ENCODE results near the gene TFF3. TPM values are rescaled to one million over a fixed set of nuclear protein-coding genes. Genes with fewer than 3 reads are reported as not detected.

The TFF3 gene
- total and polyA plus RNA-seq, 9 donors, result 1.1 to 17.0 (median 2.9) TPM

- peaks cover 14% of the 10 kb centered on the region for H3K36me3 ChIP-seq (ENCODE audit: control insufficient read depth, insufficient read depth, low read length)
- DNase-seq, result no peak
- peaks cover 2% of the 10 kb centered on the region for H3K27me3 ChIP-seq (ENCODE audit: control insufficient read depth, insufficient read depth, low read length)
- H3K4me1 ChIP-seq (ENCODE audit: control insufficient read depth, insufficient read depth, low read length), result no peaks in the 10 kb centered on the region
- H3K4me3 ChIP-seq (ENCODE audit: low read length), result no peak overlapping the region
- H3K27ac ChIP-seq (ENCODE audit: low read length), result no peak overlapping the region
- no peaks in the 10 kb centered on the region for H3K9me3 ChIP-seq (replicated peaks; ENCODE audit: control insufficient read depth, low read depth, low read length)
- WGBS (ENCODE audit: insufficient coverage), result 84% methylated on average over 17 of the region's 22 CpGs
Measured at GRCh38 chr21:42291751-42292562, 23.3 kb downstream of the TFF3 start.

GRCh38 chr21:42291003-42291750, 24.0 kb downstream of the TFF3 start:
- no peak overlapping the region for H3K27ac ChIP-seq (ENCODE audit: low read length)
- no peaks in the 10 kb centered on the region for H3K4me1 ChIP-seq (ENCODE audit: control insufficient read depth, insufficient read depth, low read length)
- H3K27me3 ChIP-seq (ENCODE audit: control insufficient read depth, insufficient read depth, low read length), result peaks cover 2% of the 10 kb centered on the region
- no peak overlapping the region for H3K4me3 ChIP-seq (ENCODE audit: low read length)
- no peak for DNase-seq
- H3K9me3 ChIP-seq (replicated peaks; ENCODE audit: control insufficient read depth, low read depth, low read length), result no peaks in the 10 kb centered on the region
- H3K36me3 ChIP-seq (ENCODE audit: control insufficient read depth, insufficient read depth, low read length), result peaks cover 12% of the 10 kb centered on the region
- 78% methylated on average over 29 of the region's 35 CpGs for WGBS (ENCODE audit: insufficient coverage)

GRCh38 chr21:42290505-42290904, 24.7 kb downstream of the TFF3 start:
- Histone ChIP-seq H3K36me3 (ENCODE audit: control insufficient read depth, insufficient read depth, low read length) (peaks cover 12% of the 10 kb centered on the region), H3K9me3 (replicated peaks; ENCODE audit: control insufficient read depth, low read depth, low read length) (no peaks in the 10 kb centered on the region), H3K4me1 (ENCODE audit: control insufficient read depth, insufficient read depth, low read length) (no peaks in the 10 kb centered on the region), H3K27ac (ENCODE audit: low read length) (no peak overlapping the region), H3K4me3 (ENCODE audit: low read length) (no peak overlapping the region), H3K27me3 (ENCODE audit: control insufficient read depth, insufficient read depth, low read length) (peaks cover 2% of the 10 kb centered on the region)
- no peak for DNase-seq
- 43% methylated on average over 3 of the region's 3 CpGs for WGBS (ENCODE audit: insufficient coverage)

- Histone ChIP-seq H3K4me1 (ENCODE audit: control insufficient read depth, insufficient read depth, low read length) (no peaks in the 10 kb centered on the region), H3K36me3 (ENCODE audit: control insufficient read depth, insufficient read depth, low read length) (peaks cover 12% of the 10 kb centered on the region), H3K9me3 (replicated peaks; ENCODE audit: control insufficient read depth, low read depth, low read length) (no peaks in the 10 kb centered on the region), H3K27ac (ENCODE audit: low read length) (no peak overlapping the region), H3K27me3 (ENCODE audit: control insufficient read depth, insufficient read depth, low read length) (peaks cover 2% of the 10 kb centered on the region), H3K4me3 (ENCODE audit: low read length) (no peak overlapping the region)
- WGBS (ENCODE audit: insufficient coverage), result 89% methylated on average over 17 of the region's 18 CpGs
- DNase-seq, result peak; percentile 77
Measured at GRCh38 chr21:42289926-42290325, 25.3 kb downstream of the TFF3 start.

GRCh38 chr21:42288962-42289361, 26.2 kb downstream of the TFF3 start:
- H3K4me3 ChIP-seq (ENCODE audit: low read length), result no peak overlapping the region
- 100% methylated on average over 1 of the region's 5 CpGs for WGBS (ENCODE audit: insufficient coverage)
- DNase-seq, result no peak
- H3K9me3 ChIP-seq (replicated peaks; ENCODE audit: control insufficient read depth, low read depth, low read length), result no peaks in the 10 kb centered on the region
- H3K27me3 ChIP-seq (ENCODE audit: control insufficient read depth, insufficient read depth, low read length), result no peaks in the 10 kb centered on the region
- peaks cover 8% of the 10 kb centered on the region for H3K36me3 ChIP-seq (ENCODE audit: control insufficient read depth, insufficient read depth, low read length)
- H3K4me1 ChIP-seq (ENCODE audit: control insufficient read depth, insufficient read depth, low read length), result no peaks in the 10 kb centered on the region
- no peak overlapping the region for H3K27ac ChIP-seq (ENCODE audit: low read length)

GRCh38 chr21:42287193-42288083, 27.8 kb downstream of the TFF3 start:
- no peak for DNase-seq
- no peak overlapping the region for H3K4me3 ChIP-seq (ENCODE audit: low read length)
- no peaks in the 10 kb centered on the region for H3K4me1 ChIP-seq (ENCODE audit: control insufficient read depth, insufficient read depth, low read length)
- no peaks in the 10 kb centered on the region for H3K27me3 ChIP-seq (ENCODE audit: control insufficient read depth, insufficient read depth, low read length)
- no peak overlapping the region for H3K27ac ChIP-seq (ENCODE audit: low read length)
- WGBS (ENCODE audit: insufficient coverage), result 83% methylated on average over 24 of the region's 36 CpGs
- no peaks in the 10 kb centered on the region for H3K9me3 ChIP-seq (replicated peaks; ENCODE audit: control insufficient read depth, low read depth, low read length)
- H3K36me3 ChIP-seq (ENCODE audit: control insufficient read depth, insufficient read depth, low read length), result peaks cover 8% of the 10 kb centered on the region

- H3K36me3 ChIP-seq (ENCODE audit: control insufficient read depth, insufficient read depth, low read length), result peaks cover 8% of the 10 kb centered on the region
- no peak for DNase-seq
- H3K4me1 ChIP-seq (ENCODE audit: control insufficient read depth, insufficient read depth, low read length), result no peaks in the 10 kb centered on the region
- no peaks in the 10 kb centered on the region for H3K27me3 ChIP-seq (ENCODE audit: control insufficient read depth, insufficient read depth, low read length)
- no peaks in the 10 kb centered on the region for H3K9me3 ChIP-seq (replicated peaks; ENCODE audit: control insufficient read depth, low read depth, low read length)
- H3K27ac ChIP-seq (ENCODE audit: low read length), result no peak overlapping the region
- no peak overlapping the region for H3K4me3 ChIP-seq (ENCODE audit: low read length)
- WGBS (ENCODE audit: insufficient coverage), result 73% methylated on average over 9 of the region's 12 CpGs
Measured at GRCh38 chr21:42286416-42286815, 28.8 kb downstream of the TFF3 start.

- no peaks in the 10 kb centered on the region for H3K9me3 ChIP-seq (replicated peaks; ENCODE audit: control insufficient read depth, low read depth, low read length)
- H3K27me3 ChIP-seq (ENCODE audit: control insufficient read depth, insufficient read depth, low read length), result no peaks in the 10 kb centered on the region
- WGBS (ENCODE audit: insufficient coverage), result 51% methylated on average over 5 of the region's 13 CpGs
- no peak for DNase-seq
- H3K27ac ChIP-seq (ENCODE audit: low read length), result no peak overlapping the region
- H3K4me3 ChIP-seq (ENCODE audit: low read length), result no peak overlapping the region
- H3K4me1 ChIP-seq (ENCODE audit: control insufficient read depth, insufficient read depth, low read length), result no peaks in the 10 kb centered on the region
- peaks cover 8% of the 10 kb centered on the region for H3K36me3 ChIP-seq (ENCODE audit: control insufficient read depth, insufficient read depth, low read length)
Measured at GRCh38 chr21:42285569-42286245, 29.5 kb downstream of the TFF3 start.

- DNase-seq, result no peak
- no peak overlapping the region for H3K27ac ChIP-seq (ENCODE audit: low read length)
- no peaks in the 10 kb centered on the region for H3K9me3 ChIP-seq (replicated peaks; ENCODE audit: control insufficient read depth, low read depth, low read length)
- H3K4me3 ChIP-seq (ENCODE audit: low read length), result no peak overlapping the region
- WGBS (ENCODE audit: insufficient coverage), result 91% methylated on average over 12 of the region's 12 CpGs
- H3K27me3 ChIP-seq (ENCODE audit: control insufficient read depth, insufficient read depth, low read length), result no peaks in the 10 kb centered on the region
- peaks cover 8% of the 10 kb centered on the region for H3K36me3 ChIP-seq (ENCODE audit: control insufficient read depth, insufficient read depth, low read length)
- H3K4me1 ChIP-seq (ENCODE audit: control insufficient read depth, insufficient read depth, low read length), result no peaks in the 10 kb centered on the region
Measured at GRCh38 chr21:42282715-42283114, 32.5 kb downstream of the TFF3 start.

All from muscle of leg (tissue), 11 donors.